Fibroblast of skin of left biceps (primary cell): ENCODE results near the gene PTX3.

ENCODE experiments used
- DNase-seq, 2 experiments: peaks; one replicate each; pipeline ENCODE4 v3.0.0-alpha.2; 2013; ENCODE audit warnings: low read depth in 2 of 2

Gene PTX3

GRCh38 chr3:157436583-157437291, at the start of gene PTX3:
PTX3 (plus strand) TSS chr3:157436850; CDS start chr3:157436934, 84 bp downstream.
- DNase-seq: peak; percentile 93 to 94

GRCh38 chr3:157387708-157388435, 48.8 kb upstream of the PTX3 start:
- DNase-seq: no peak

- peak; percentile 40 to 59 for DNase-seq
Measured at GRCh38 chr3:157388976-157389375, 47.7 kb upstream of the PTX3 start.

GRCh38 chr3:157390713-157391515, 45.7 kb upstream of the PTX3 start:
- DNase-seq: no peak

GRCh38 chr3:157392104-157392503, 44.5 kb upstream of the PTX3 start:
- no peak for DNase-seq

GRCh38 chr3:157393113-157393512, 43.5 kb upstream of the PTX3 start:
- no peak for DNase-seq

GRCh38 chr3:157394411-157394810, 42.2 kb upstream of the PTX3 start:
- DNase-seq: no peak

- DNase-seq: no peak
Measured at GRCh38 chr3:157398598-157398997, 38.1 kb upstream of the PTX3 start.

- DNase-seq: no peak
Measured at GRCh38 chr3:157404381-157404780, 32.3 kb upstream of the PTX3 start.

GRCh38 chr3:157405457-157405856, 31.2 kb upstream of the PTX3 start:
- peak; percentile 62 to 65 for DNase-seq

GRCh38 chr3:157406394-157406793, 30.3 kb upstream of the PTX3 start:
- no peak for DNase-seq

GRCh38 chr3:157407769-157408168, 28.9 kb upstream of the PTX3 start:
- DNase-seq: no peak

GRCh38 chr3:157408499-157409149, 28.0 kb upstream of the PTX3 start:
- no peak for DNase-seq

GRCh38 chr3:157409516-157409915, 27.1 kb upstream of the PTX3 start:
- DNase-seq: no peak

- no peak for DNase-seq
Measured at GRCh38 chr3:157410945-157411344, 25.7 kb upstream of the PTX3 start.

GRCh38 chr3:157412323-157412855, 24.3 kb upstream of the PTX3 start:
- no peak for DNase-seq

GRCh38 chr3:157414861-157415260, 21.8 kb upstream of the PTX3 start:
- no peak for DNase-seq

- no peak for DNase-seq
Measured at GRCh38 chr3:157416347-157417087, 20.1 kb upstream of the PTX3 start.

GRCh38 chr3:157417247-157417646, 19.4 kb upstream of the PTX3 start:
- no peak for DNase-seq

- no peak for DNase-seq
Measured at GRCh38 chr3:157418104-157418503, 18.5 kb upstream of the PTX3 start.

- no peak for DNase-seq
Measured at GRCh38 chr3:157420606-157421130, 16.0 kb upstream of the PTX3 start.
